Measurements from ENCODE around the gene CACNG5.
A peak's percentile ranks its signal among the peaks of the same experiment; 100 is the strongest.

Gene CACNG5

DNA sequence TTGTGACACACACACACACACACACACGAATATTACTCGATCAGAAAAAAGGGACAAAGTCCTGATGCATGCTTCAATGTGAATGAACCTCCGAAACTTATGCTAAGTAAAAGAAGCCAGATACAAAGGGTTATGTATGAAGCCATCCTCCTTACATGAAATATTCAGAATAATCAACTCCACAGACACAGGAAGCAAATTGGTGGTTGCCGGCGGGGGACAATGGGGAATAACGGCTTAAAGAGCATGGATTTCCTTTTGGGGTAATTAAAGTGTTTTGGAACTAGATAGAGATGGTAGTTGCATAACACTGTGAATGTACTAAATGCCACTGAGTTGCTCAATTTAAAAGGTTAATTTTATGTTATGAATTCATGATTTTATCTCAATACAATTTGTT lies 8.1 kb upstream of the CACNG5 start:
- no peak for DNase-seq

DNA sequence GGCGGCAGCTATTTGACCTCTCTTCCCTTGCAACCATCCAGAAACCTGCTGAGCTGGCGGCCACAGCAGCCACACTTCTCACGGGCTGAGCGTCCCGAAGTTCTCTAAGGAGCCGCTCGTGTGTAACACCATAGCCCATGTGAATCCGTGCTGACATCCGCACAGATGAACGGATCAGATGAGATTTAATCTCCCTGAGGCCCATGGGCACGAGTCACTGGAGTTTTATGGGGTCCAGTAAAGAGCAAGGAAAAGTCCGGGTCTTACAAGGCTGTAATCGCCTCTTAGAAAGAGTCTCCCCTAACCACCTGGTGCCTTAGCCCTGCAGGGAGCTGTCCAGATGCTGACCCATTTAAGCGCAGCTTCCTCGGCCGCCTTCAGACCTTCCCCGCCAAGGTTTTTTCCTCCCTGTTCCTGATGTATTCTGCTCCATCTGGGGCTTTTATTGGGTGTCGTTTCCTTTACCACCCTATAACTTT lies 5.5 kb upstream of the CACNG5 start:
- no peak for DNase-seq

DNA sequence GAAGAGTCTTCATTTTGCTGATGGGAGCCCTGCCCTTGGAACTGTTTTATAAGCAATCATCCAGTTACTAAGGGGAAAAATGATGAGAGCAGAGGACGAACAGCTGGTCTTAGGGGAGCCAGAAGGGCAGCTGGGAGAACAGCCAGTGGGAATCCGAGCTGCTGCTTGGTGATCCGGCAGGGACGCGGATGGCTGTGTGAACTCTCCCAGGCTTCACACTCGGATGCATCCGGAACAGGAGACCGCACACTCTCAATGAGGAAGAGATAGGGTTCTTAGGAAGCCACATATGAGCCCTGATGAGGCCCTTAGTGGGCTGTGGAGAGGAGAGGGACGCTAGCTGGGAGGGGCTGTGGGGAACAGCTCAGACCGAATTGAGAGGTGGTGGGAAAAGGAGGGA lies 5.0 kb upstream of the CACNG5 start:
- DNase-seq, result peak; percentile 49

DNA sequence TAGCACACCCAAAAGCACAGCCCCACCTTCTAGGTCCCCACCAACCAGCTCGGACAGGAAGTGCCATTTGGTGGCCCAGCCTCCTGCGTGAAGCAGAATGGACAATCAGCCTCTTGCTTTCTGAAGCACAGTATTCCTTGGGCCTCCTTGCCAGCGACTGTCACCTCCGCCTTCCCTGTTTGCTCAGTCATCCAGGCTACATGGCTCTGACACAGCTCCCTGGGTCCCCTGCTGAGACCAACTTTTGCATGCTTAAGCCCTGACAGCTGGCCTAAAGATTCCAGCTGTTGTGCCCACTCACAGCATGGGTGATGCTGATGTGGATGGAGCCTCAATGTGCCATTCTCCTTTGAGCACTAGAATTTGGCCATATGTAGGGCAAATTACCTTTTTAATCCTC lies 4.5 kb upstream of the CACNG5 start:
- peak; percentile 48 for DNase-seq

DNA sequence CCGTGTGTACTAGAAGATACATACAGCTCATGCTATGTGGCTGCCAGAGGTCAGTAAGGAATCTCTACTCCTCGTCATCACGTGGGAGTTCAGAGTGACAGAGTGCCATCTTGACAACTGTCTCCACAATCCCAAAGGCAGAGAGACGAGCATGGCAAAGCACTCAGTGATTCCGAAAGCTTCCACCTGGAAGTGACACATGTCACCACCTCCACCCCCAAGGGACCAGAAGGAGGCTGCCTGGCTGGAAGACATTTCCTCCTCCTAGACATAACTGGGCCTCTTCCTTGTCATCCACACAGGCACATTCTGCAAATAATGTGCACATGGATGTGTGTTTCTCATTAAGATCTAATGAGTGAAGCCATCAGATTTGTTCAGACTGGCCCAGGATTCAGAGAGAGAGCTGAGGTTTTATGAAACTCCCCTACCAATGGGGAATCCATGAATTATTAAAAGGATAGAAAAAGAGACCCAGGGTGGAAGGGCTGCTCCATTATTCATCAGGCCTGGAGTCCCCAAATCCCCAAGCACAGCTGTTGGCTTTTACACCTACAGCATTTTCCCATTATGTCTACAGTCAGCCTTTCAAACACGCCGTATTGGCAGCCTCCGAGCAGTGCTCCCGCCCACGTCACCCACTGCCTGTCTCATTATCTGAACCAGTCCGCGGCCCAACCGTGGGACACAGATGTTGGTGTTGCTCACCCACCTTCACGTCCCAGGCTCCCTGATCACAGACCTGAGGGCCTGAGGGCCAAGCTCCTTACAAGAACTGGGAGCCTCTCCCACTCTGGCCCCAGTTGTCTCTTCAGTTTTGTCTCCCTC lies 3.3 kb upstream of the CACNG5 start:
- DNase-seq, result no peak

DNA sequence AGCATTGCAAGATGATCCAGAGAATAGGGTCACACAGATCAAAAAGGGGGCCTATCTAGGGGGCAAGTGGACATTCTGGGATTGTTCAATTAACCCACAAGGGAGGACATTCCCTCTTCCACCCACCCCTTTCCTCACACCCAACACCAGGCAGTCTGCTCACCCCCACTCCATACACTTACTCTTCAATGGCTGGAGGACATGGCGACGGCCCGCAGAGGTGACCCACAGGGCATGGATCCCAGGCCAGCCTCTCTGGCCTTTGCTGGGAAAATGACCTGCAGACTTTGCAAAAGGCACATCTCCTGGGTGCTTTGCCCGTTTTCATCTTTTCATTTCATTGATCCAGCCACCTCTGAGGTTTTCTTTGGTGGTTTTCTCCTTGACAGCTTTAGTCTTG lies 1.7 kb upstream of the CACNG5 start:
- no peak for DNase-seq

DNA sequence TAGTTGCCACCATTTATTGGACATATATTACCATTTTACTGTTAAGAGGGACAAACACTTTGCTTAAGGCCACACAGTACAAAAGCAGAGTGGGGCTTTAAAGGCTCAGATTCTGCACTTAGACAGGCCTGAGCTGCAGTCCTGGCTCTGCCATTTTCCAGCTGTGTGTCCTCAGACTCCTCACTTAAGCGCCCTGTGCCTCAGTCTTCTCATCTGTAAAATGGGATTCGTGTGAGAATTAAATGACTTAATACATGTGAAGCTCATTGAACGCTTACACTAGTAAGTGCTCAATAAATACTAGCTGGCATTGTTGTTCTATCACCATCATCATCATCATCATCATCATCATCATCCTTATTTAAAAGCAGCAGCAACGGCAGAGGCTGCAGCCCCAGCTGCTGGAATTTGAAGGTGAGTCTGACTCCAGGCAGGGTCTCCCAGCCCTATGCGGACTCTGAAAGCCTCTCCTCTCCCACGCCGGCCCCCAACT lies 445 bp upstream of the CACNG5 start:
- peak; percentile 48 for DNase-seq

DNA sequence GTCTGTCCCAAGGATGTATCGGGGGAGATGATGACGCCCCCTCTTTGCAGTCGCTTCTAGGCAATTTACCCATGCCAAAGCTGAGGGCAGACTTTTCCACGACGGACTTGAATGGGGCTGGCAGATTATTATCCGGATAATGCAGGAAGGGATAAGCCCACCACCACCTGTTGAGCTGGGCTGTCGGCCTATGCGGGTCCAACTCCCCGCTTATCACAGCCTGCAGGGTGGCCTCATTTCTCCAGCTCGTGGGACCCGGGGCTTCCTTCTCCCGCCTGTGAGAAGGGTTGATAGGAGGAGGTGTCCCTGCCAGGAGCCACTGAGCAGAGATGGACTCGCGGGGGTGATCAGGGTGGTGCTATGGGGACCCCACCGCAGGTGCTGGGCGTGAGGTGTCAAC lies 559 bp downstream of the CACNG5 start:
- no peak for DNase-seq

DNA sequence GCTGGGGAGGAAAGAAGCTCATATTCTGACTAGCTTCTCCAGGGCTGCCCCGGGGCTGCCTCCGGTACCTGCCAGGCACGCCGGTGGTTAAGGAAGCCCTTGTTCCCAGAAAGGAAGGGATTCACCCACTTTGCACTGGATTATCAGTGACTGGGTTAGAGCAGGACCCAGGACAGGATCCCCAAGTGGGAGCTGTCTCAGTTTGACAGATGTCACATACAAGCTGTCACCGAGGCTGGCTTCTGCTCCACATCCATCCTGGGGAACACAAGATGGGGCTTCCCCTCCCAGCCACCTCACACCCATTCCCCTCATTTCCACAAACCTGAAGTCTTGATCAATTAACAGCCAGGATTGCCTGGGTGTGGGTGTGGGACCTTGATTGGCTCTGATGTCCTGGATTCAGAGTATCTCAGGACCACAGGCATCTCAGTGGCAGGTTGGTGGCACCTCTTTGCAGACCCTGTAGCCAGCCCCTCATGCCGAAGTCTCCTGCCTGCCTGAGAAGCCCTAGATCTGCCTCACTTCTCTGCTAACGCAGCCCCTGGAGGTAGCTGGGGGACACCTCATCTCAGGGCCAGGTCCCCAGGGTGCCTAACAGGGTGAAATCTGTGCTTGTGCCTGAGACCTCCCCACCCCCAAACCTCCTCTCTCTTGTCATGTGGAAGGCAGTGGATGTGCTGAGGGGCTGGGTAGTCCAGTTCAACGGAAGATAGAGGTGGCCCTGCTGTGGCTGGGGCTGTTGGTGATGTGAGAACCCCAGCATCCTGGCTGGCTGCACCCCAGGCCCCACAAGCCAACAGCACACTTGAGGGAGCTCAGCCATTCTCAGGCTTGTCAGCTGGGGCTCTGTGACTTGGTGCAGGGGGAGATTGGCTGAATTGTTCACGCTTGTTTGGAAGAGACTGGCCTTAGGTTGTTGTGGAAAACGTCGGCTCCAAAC lies 1.4 kb downstream of the CACNG5 start:
- DNase-seq, result no peak

DNA sequence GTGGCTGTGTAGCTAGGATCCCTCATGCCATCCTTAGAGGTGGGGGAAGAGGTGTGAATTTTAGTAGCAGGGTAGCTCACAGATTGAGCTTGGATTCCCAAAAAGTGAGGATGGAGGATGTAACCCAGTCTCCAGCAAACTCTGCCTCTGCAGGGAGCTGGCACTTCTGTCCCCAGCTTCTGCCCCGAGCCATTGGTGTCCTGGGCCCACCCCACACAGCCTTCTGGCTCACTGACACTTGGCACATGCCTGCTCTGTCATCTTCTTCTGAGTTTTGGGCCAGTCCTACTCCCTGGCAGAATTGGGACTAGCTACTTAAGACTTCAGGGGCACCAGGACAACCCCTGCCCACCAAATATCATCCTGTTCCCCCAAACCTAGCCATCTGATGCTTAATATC lies 2.3 kb downstream of the CACNG5 start:
- no peak for DNase-seq

DNA sequence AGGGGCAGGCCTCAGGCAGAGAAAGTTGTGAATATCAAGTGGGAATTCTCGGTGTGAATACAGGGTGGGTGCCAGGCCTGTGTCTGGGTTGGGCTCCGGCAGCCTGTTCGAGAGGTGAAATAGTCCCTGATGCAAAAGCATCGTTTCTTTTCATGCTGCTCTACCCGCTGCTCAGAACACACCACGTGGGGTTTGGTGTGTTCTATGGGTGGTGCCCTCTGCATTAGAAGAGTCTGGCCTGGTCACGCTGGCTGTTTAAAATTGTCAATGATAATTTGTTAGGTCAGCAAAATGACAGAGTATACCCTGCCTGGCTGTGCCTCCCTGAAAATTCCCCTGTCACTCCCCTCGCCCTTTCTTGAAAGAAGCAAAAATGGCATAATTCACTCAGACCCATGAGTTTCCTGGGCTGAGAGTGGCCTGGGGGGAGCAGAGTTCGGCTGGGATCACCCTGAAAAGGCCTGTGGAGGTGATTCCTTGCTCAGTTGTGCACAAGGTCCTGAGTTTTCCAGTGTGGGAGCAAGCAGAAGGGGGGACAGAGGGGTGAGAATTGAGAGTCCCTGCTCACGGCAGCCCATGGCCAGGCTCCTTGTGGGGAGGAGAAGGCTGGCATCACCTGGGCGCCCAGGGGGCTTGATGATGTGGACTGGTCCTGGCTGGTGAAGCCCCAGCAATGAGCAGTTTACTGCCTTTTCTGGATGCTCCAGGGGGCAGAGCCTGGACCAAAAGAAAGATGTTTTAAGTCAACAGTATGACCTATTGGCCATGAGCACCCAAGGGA lies 3.2 kb downstream of the CACNG5 start:
- no peak for DNase-seq

DNA sequence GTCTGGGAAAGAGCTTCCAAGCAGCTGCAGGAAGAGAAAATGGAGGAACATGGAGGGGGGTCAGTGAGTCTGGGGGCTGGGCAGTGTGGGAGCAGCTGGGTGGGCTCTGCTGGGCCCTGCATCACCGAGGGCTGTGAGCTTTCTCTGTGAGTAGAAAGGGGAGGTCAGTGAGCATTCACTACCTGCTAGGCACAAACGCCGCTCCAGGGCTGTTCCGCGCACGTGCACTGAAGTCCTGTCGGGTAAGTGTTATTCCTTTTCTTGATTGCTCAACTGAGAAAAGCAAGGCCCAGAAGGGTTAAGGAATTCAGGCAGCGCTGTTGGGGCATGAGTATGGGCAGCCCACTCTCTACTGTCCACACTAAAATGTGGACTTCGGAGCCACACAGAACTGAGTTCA lies 4.7 kb downstream of the CACNG5 start:
- DNase-seq, result no peak

DNA sequence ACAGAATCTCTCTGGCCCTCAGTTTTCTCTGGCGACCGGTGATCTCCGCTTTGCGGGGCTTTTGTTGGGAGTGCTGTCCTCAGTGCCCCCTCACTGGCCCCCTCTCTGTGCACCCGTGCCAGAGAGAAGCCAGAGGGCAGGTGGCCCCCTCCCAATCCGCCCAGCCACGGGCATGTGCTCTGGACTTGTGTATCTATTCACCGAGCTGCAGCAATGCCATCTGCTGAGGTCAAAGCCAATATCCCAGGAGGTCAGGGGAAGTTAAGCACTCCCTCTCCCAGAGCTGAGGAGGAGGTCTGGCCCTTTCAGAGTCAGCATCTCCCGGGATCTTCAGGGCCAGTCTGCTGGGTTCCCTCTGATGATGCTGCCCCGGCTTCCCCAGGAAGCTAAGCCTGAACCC lies 5.1 kb downstream of the CACNG5 start:
- no peak for DNase-seq

DNA sequence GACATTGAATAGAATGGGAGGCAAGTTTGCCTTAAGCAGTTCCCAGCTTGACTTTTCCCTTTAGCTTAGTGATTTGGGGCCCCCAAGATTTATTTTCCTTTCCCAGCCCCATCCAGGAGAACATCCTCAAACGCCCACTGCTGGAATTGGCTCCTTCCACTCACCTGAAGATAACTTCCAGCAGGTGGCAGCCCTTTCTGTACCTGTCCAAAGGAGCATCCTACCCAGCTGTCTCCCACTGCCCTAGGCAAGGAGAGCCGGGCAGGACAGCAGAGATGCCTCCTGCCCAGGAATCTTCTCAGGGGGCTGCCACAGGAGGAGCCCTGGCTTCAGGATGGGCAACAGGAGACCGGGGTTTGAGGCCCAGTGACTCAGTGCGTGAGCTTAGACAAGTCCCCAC lies 6.4 kb downstream of the CACNG5 start:
- no peak for DNase-seq

DNA sequence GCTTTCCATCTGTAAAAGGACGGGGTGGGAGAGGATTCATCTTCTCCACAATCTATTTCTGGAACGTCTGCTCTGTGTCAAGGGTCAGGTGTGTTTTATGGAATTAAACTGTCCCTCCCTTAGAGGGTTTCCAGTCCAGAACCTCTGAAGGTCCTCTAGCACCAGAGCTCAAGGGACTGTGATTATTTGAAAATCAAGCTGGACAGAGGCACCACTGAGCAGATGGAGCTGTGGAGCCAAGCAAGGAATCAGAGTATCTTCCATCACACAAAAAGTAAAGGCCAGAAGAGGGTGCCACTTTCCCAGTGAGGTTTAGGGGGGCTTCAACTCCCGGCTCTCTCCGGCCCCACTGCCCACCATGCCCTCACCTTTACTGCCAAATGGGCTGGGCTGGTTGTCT lies 6.8 kb downstream of the CACNG5 start:
- DNase-seq, result no peak

DNA sequence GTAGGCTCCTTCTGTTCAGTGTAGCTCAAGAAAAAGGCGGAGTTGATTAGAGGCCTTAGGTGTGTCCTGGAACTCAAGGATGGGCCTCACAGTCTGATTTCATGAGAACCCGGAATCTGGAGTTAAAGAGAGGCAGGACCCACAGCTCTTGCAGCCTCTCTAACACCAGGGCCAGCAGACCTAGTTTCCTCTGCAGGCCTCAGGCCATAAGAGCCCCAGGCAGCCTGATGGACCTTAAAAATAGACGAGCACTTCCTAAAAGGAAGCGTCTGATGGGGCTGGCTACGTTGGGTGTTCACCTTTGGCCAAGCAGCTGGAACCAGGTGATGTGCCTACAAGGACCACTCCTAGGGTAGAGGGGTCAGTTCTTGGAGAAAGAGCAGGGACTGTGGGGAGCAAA lies 7.6 kb downstream of the CACNG5 start:
- DNase-seq, result no peak

DNA sequence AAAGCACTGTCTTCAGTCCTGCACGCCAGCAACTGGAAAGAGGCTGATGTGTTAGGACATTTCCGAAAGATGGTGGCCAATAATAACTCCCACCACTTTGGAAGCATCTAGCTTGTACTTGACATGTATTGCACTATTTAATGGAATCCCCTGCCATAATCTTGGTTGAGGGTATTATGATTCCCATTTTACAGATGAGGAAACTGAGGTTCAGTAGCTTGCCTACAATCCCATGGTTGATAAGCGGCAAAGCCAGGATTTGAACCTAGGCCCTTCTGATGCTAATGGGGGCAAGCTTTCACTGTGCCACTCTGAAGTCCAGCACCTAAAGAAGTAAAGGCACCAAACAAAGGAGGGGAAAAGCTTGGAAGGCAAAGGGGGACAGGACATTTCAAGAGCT lies 8.0 kb downstream of the CACNG5 start:
- no peak for DNase-seq

DNA sequence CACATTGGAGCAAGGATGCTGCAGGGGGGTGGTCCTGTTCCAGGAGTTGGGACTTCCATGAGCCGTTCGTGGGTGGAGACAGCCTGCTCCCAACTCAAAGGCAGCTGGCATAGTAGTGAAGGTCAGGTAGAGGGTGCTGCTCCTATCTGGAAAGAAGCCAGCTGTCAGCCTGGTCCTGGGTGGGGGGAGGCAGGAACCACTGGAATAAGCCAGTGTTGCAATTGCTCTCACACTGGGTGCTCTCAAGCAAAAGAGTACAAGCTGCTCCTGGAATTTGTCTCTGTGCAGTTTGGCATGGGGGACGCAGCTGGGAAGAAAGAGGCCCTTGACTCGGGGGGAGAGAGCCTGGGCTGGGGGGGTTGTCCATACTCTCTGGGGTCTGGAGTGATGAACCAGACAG lies 8.7 kb downstream of the CACNG5 start:
- DNase-seq, result no peak

DNA sequence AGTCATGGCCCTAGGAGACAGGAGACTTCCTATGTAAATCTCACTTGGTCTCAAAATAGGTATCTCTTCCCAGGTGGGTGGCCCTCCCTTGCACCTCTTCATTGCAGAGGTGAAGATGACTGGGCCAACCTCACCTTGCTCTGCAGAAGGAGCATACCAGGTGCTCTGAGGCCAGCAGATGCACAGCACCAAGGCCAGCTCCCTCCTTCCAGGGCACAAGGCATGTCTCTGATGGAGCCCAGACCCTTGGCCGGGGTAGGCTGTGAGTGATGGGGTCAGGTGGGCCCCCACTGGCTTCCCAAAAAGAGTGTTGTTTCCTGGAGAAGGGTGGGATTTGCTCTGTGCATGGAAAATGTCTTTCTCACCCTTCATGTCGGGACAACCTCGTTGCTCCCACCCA lies 12.8 kb downstream of the CACNG5 start:
- DNase-seq, result no peak

DNA sequence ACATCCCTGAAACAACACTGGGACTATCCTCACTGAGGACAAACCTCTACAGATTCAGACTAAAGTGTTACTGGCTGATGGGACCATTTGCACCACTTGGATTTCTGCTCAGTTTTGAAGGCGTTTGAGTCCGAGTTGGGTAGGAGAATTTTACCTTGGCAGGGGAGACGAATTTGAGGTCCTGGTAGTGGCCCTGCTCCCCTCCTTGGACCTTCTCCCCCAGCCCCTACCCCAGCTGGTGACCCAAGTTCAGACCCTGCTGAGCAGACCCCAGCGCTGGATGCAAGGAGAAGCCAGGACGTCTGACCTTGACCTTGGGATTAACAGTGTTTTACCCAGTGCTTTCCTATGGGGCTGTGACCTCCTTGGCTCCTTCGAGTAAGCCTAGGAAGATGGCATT lies 13.6 kb downstream of the CACNG5 start:
- DNase-seq, result no peak

DNA sequence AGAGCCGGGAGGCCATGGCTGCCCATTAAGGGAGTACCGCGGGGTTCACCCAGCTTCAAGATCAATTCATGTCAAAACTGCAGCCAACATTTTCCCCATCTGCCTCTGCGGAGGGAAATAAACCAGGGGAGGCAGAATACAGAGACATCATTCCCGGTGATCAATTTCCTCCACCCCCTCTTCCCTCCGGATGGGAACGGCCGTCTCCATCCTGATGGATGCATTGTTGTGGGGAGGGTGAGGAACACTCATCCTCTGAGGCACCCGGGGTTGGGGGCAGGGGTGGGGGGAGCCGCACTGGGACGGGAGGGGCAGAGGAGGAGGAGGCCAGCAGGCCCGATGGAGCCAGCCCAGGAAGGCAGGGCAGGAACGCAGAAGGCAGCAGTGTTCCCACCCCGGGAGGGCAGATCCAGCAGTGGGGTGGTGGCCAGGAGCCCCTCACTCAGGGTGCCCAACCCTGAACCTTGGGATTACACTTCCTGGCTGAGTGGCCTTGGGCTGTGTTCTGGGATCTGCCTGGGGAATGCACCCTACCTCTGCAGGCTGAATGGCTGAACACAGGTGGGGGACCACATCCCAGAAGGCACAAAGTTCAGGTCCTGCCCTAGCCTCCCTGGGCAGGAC lies 14.2 kb downstream of the CACNG5 start:
- no peak for DNase-seq

DNA sequence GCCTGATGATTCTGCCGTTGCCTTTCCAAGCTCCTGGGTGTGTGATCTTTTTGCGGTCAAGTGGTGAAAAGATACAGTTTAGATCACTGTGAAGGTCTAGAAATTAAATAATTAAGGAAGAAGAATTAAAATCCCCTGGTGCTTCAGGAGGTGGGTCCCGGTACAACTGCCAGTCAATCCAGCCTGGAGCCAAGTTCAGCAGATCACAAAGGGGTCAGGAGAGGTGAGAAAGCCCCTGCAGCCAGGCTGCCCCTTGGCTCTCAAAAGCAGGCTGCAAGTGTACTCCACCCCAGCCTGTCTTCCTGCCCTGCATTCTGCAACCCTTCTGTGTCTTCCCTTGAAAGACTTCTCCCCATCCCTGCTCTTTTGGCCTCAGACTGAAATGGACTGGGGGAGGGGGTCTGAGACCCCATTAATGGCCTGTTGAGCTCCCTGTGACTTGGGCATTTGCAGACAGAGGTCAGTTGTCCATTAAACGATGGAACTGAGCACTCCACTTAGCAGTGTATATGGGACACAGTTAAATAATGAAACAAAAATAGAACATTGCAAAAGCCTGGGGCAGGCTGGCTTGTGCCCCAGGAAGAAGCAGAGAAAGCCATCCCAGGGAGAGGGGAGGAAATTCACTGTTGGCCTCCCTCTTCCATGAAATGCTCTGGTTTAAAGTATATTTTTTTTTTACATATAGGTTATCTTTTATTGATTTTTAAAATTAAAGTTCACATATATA lies 15.1 kb downstream of the CACNG5 start:
- no peak for DNase-seq

All from NCI-H510A treated with DMSO at 0.1 percent for 48 hours (cell line).